Activated CD4-positive, alpha-beta memory T cell treated with anti-CD3 and anti-CD28 coated beads, Interleukin-2, amount 10 ng/mL, durations not matched to agents 7 days and 5 days (primary cell): Measurements from ENCODE around the gene PLCB2. TPM values are rescaled to one million over a fixed set of nuclear protein-coding genes. Genes with fewer than 3 reads are reported as not detected.

ENCODE experiments used
- CTCF ChIA-PET: fragments of 350-600 bp; sonication (Branson Sonifier 250); formaldehyde crosslinking; loops from one replicate; lab custom pipeline; 2021; ENCODE audit warnings: antibody characterized with exemption, inconsistent platforms; lab: Charles Lee
- POLR2A ChIA-PET: fragments of 350-600 bp; sonication (Branson Sonifier 250); formaldehyde crosslinking; loops from one replicate; lab custom pipeline; 2021; ENCODE audit warnings: antibody characterized with exemption; lab: Charles Lee
- DNase-seq: peaks from one replicate; pipeline ENCODE4 v3.0.0-alpha.2; 2020
- H3K27ac Mint-ChIP-seq: one replicate; pipeline ENCODE4 v1.8.0; 2021; ENCODE audit warnings: mild to moderate bottlenecking, mixed read lengths
- H3K27me3 Mint-ChIP-seq: one replicate; pipeline ENCODE4 v1.8.0; 2021; ENCODE audit warnings: mixed read lengths
- H3K36me3 Mint-ChIP-seq: one replicate; pipeline ENCODE4 v1.8.0; 2021; ENCODE audit warnings: low read depth, mixed read lengths
- H3K4me1 Mint-ChIP-seq: one replicate; pipeline ENCODE4 v1.8.0; 2021; ENCODE audit warnings: mixed read lengths
- H3K4me3 Mint-ChIP-seq: one replicate; pipeline ENCODE4 v1.8.0; 2021; ENCODE audit warnings: mild to moderate bottlenecking, mixed read lengths
- H3K9me3 Mint-ChIP-seq: one replicate; pipeline ENCODE4 v1.8.0; 2021; ENCODE audit warnings: mixed read lengths
- total RNA-seq, 2 experiments: library from RNA; stranded (reverse); gene quantifications; one replicate each; pipeline ENCODE4 v1.2.3, GENCODE V29; 2021

The PLCB2 gene
- total RNA-seq, 2 experiments from 2014 or later, result 140 TPM

DNA sequence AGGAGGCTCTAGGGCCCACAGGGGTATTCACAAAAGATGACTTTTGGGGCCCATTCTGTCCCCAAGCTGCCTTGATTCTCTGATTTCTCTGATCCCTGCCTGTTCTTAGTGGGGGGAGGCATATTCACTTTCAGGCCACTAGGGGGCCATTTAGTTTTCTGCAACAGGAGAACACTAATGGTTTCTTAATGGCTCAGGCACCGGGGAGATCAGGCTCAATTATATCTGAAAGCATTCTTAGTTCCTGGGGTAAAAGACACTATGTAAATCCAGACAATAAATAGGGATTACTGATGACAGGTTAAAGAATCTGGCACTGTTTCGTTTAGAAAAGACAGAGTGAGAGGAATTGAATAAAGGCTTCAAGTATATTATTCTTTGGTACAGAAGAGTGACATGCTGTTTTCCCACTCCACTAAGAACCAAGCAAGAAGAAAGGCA is 13.2 kb upstream of the PLCB2 start:
- H3K9me3 Mint-ChIP-seq, result no peaks in the 10 kb centered on the region
- peaks cover 5% of the 10 kb centered on the region for H3K36me3 Mint-ChIP-seq
- no peak overlapping the region for H3K27ac Mint-ChIP-seq
- ChIA-PET CTCF (interaction anchor here (0.8 to 7.5 kb wide), 7 partner anchors 11 to 102 kb away, joined by 3 to 133 read pairs (median 11); partner anchors contain the start of gene PLCB2), POLR2A (interaction anchor here (1.4 to 4.3 kb wide), 2 partner anchors 13 to 36 kb away, joined by 3 to 44 read pairs; partner anchors contain the start of gene PLCB2)
- H3K4me3 Mint-ChIP-seq, result no peak overlapping the region
- peaks cover 24% of the 10 kb centered on the region for H3K4me1 Mint-ChIP-seq
- DNase-seq, result peak; percentile 63
- H3K27me3 Mint-ChIP-seq, result peaks cover 28% of the 10 kb centered on the region

DNA sequence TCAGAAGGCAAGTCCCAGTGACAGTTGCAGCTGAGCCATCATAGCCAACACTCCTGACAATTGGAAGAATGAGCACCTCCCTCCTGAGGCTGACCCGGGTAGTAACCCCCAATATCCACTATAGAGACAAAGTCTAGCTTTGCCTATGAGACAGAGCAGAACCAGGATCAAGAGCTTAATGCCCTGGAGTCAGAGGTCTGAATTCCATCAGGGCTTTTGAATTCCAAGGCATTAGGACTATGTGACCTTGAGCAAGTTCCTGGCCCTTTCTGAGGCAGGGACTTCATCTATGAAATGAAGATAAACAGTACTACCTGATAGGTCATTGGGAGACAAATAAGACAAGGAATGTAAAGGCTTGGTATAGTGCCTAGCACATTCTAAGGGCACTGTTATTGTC is 12.7 kb upstream of the PLCB2 start:
- Mint-ChIP-seq H3K27ac (no peak overlapping the region), H3K9me3 (no peaks in the 10 kb centered on the region), H3K4me1 (peaks cover 23% of the 10 kb centered on the region), H3K4me3 (no peak overlapping the region), H3K27me3 (peaks cover 32% of the 10 kb centered on the region), H3K36me3 (peaks cover 4% of the 10 kb centered on the region)
- no peak for DNase-seq
- POLR2A ChIA-PET, result interaction anchor here (1.2 to 4.3 kb wide), 3 partner anchors 8 to 35 kb away, joined by 3 to 44 read pairs (median 4); partner anchors contain the start of gene PLCB2
- CTCF ChIA-PET, result interaction anchor here (0.9 to 7.5 kb wide), 7 partner anchors 11 to 102 kb away, joined by 3 to 133 read pairs (median 11); partner anchors contain the start of gene PLCB2

GRCh38 chr15:40317580-40317979 is 9.8 kb upstream of the PLCB2 start:
- Mint-ChIP-seq H3K9me3 (no peaks in the 10 kb centered on the region), H3K36me3 (no peaks in the 10 kb centered on the region), H3K27ac (no peak overlapping the region), H3K27me3 (peaks cover 45% of the 10 kb centered on the region), H3K4me3 (no peak overlapping the region), H3K4me1 (peaks cover 15% of the 10 kb centered on the region)
- ChIA-PET POLR2A (no interaction called here), CTCF (interaction anchor here (1.1 to 7.5 kb wide), 4 partner anchors 9 to 39 kb away, joined by 3 to 133 read pairs (median 52); partner anchors contain the start of gene PLCB2)
- DNase-seq, result no peak

GRCh38 chr15:40316931-40317330 is 9.2 kb upstream of the PLCB2 start:
- H3K27me3 Mint-ChIP-seq, result peaks cover 49% of the 10 kb centered on the region
- no peak overlapping the region for H3K4me3 Mint-ChIP-seq
- H3K9me3 Mint-ChIP-seq, result no peaks in the 10 kb centered on the region
- POLR2A ChIA-PET, result interaction anchor here (1.6 kb wide), 1 partner anchor 9 kb away, joined by 5 read pairs; the partner anchor contains the start of gene PLCB2
- peaks cover 10% of the 10 kb centered on the region for H3K4me1 Mint-ChIP-seq
- no peak for DNase-seq
- H3K36me3 Mint-ChIP-seq, result no peaks in the 10 kb centered on the region
- no peak overlapping the region for H3K27ac Mint-ChIP-seq
- CTCF ChIA-PET, result interaction anchor here (0.6 to 7.5 kb wide), 3 partner anchors 8 to 205 kb away, joined by 3 to 133 read pairs (median 4); partner anchors contain the start of gene PLCB2

DNA sequence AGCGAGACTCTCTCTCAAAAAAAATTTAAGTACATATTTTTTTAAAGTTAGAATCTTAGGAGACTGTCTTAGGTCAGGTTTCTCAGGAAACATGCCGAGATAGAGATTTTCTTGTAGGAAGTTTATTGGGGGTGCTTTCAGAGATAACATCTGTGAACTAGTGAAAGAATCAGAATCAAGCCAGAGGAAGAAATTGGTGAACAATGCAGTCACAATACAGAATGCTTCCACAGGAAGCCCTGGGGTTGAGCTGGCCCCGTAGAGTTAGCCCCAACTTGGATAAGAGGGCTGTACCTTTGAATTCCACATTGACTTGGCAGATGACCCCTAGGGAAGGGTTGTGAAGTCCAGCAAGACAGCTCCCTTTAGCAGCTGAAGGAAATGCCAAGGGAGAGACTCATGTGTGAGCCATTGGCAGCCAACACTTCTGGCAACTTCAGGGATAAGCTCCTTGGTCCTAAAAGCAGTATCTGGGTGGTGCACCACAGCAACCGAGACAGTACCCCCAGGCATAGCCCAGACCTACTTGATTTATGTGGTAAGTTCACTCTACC is 7.1 kb upstream of the PLCB2 start:
- ChIA-PET CTCF (interaction anchor here (1.0 to 12.3 kb wide), 3 partner anchors 9 to 36 kb away, joined by 3 to 157 read pairs (median 10); partner anchors contain the start of genes CCDC9B and INAFM2), POLR2A (interaction anchor here (1.0 to 1.3 kb wide), 3 partner anchors 9 to 21 kb away, joined by 3 to 5 read pairs (median 3); no protein-coding TSS in a partner anchor)
- Mint-ChIP-seq H3K9me3 (no peaks in the 10 kb centered on the region), H3K27ac (no peak overlapping the region), H3K4me1 (peaks cover 7% of the 10 kb centered on the region), H3K36me3 (no peaks in the 10 kb centered on the region), H3K4me3 (no peak overlapping the region), H3K27me3 (peaks cover 46% of the 10 kb centered on the region)
- no peak for DNase-seq

DNA sequence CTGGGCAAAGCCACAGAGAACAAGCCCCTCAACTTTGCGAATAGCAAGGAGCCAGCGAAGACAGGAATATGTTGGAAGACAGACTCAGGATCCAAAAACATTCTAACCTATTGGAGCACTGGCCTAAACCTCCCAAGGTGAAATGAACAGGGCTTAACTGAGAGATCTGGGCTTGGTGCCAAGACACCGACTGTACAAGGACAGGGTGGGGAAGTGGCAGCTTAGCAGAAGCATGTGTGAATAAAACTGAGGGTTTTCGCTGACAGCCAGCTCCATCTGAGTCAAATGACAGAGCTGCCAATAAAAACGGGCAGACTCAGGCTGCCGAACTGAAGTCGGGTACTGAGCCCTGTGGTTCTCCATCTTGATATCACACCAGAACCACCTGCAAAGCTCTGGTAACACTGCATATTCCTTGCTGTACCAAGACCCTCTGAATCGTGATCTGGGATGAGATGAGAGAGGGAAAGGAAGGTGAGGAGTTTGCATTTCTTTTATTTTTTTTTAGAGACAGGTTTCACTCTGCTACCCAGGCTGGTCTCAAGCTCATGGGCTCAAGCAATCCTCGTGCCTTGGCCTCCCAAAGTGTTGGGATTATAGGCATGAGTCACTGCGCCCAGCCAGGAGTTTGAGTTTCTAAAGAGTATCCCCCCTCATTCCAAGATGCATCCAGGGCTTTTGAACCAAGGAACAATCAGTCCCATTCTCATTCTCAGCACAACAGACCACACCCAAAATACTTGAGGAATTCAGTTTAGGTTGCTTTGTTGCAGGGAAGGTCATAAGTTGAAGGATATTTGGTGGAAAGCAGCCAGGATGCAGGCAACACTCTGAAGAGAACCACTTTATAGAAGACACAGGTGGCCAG is 6.0 kb upstream of the PLCB2 start:
- no peak overlapping the region for H3K4me3 Mint-ChIP-seq
- H3K27me3 Mint-ChIP-seq, result peaks cover 43% of the 10 kb centered on the region
- H3K27ac Mint-ChIP-seq, result no peak overlapping the region
- CTCF ChIA-PET, result interaction anchor here (2.4 to 12.3 kb wide), 4 partner anchors 10 to 38 kb away, joined by 10 to 262 read pairs (median 108); partner anchors contain the start of genes CCDC9B and INAFM2
- POLR2A ChIA-PET, result interaction anchor here (1.2 kb wide), 1 partner anchor 40 kb away, joined by 3 read pairs; no protein-coding TSS in a partner anchor
- no peaks in the 10 kb centered on the region for H3K9me3 Mint-ChIP-seq
- no peak for DNase-seq
- peaks cover 17% of the 10 kb centered on the region for H3K4me1 Mint-ChIP-seq
- H3K36me3 Mint-ChIP-seq, result no peaks in the 10 kb centered on the region

DNA sequence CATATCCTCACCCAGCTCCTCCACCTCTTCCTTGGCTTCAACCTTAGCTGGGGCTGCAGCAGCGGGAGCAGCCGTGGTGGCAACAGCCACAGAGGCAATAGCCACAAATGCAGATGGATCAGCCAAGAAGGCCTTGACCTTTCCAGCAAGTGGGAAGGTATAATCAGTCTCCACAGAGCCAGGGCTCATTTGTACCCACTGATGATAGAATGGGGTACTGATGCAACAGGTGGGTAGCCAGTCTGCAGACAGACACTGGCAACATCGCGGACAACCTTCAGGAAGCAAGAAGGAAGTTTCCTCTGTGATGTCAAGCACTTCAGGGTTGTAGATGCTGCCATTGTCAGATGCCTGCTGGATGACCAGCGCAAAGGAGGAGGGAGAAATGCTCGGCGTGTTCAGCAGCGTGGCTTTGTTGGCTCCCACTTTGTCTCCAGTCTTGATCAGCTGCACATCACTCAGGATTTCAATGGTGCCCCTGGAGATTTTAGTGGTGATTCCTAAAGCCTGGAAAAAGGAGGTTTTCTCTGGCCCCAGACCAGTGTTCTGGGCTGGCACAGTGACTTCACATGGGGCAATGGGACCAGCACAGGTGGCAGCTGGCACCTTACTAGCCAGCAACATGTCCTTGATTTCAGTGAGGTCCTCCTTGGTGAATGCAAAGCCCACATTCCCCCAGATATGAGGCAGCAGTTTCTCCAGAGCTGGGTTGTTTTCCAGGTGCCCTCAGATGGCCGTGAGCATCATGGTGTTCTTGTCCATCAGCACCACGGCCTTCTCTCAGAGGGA is 4.8 kb upstream of the PLCB2 start:
- ChIA-PET POLR2A (interaction anchor here (1.0 kb wide), 1 partner anchor 32 kb away, joined by 3 read pairs; no protein-coding TSS in a partner anchor), CTCF (interaction anchor here (0.7 to 12.3 kb wide), 5 partner anchors 7 to 195 kb away, joined by 3 to 262 read pairs (median 133); partner anchors contain the start of genes CCDC9B and INAFM2)
- Mint-ChIP-seq H3K27me3 (peaks cover 39% of the 10 kb centered on the region), H3K36me3 (no peaks in the 10 kb centered on the region), H3K9me3 (no peaks in the 10 kb centered on the region), H3K27ac (no peak overlapping the region), H3K4me3 (no peak overlapping the region), H3K4me1 (peaks cover 21% of the 10 kb centered on the region)
- DNase-seq, result no peak

- ChIA-PET POLR2A (interaction anchor here (0.7 to 4.6 kb wide), 4 partner anchors 11 to 93 kb away, joined by 3 to 37 read pairs (median 4); no protein-coding TSS in a partner anchor), CTCF (interaction anchor here (0.7 to 12.3 kb wide), 8 partner anchors 9 to 265 kb away, joined by 3 to 262 read pairs (median 56); partner anchors contain the start of genes ANKRD63, CCDC9B and INAFM2)
Measured at GRCh38 chr15:40310993-40311392, 3.3 kb upstream of the PLCB2 start.

DNA sequence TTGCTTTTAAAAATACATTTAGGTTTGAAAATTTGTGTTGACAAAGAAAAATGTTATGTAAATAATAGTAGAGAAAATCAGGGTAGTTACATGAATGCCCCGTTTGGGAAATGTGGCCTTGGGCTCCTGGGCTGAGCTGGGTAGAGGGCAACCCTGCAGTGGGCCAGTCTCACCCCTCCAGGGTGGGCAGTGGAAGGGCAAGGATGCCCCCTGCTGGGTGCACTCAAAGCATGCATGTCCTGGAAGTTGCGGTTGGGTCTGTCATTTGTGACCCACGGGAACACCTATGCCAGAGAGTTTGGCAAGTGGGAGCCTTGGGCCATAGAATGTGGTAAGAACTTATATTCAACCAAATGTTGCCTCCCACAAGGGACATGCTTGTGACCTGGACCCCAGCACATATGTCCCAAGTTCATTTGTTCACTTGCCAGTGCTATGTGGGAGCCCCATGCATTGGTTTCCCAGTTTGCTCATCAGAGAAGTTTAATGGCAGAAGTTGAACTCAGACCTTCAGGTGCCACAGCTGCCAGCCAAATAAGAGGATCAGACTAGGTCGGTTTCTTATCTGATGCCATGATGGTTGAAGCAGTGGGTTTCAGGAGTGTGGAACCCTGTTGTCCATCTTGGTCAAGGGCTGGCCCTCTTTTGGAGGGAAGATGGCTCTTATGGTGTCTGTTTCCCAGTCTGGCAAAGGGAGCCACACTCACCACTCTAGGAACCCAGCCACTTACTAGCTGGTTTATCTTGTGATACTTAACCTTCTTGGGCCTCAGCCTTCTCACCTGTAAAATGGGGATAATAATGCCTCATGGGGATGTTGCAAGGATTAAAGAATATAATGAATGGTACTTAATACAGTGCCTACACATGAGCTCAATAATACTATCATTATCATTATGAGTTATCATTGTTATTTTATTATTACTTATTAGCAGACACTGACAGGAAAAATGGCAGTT is 2.5 kb upstream of the PLCB2 start:
- peak; percentile 76 for DNase-seq
- CTCF ChIA-PET, result interaction anchor here (0.7 to 12.3 kb wide), 17 partner anchors 9 to 272 kb away, joined by 3 to 262 read pairs (median 5); partner anchors contain the start of genes ANKRD63, CCDC9B and INAFM2
- Mint-ChIP-seq H3K27ac (peak overlapping the region; percentile 97), H3K36me3 (peaks cover 6% of the 10 kb centered on the region), H3K4me1 (peaks cover 36% of the 10 kb centered on the region), H3K9me3 (no peaks in the 10 kb centered on the region), H3K27me3 (peaks cover 19% of the 10 kb centered on the region), H3K4me3 (peak overlapping the region; percentile 60)
- POLR2A ChIA-PET, result interaction anchor here (0.7 to 4.6 kb wide), 10 partner anchors 11 to 93 kb away, joined by 3 to 44 read pairs (median 4); partner anchors contain the start of gene INAFM2

More at GRCh38 chr15:40310993-40311392, 3.3 kb upstream of the PLCB2 start:
- no peak for DNase-seq
- H3K9me3 Mint-ChIP-seq, result no peaks in the 10 kb centered on the region
- peaks cover 6% of the 10 kb centered on the region for H3K36me3 Mint-ChIP-seq
- H3K27me3 Mint-ChIP-seq, result peaks cover 26% of the 10 kb centered on the region
- no peak overlapping the region for H3K27ac Mint-ChIP-seq
- peaks cover 29% of the 10 kb centered on the region for H3K4me1 Mint-ChIP-seq
- H3K4me3 Mint-ChIP-seq, result no peak overlapping the region

- POLR2A ChIA-PET, result interaction anchor here (0.7 to 4.6 kb wide), 15 partner anchors 11 to 270 kb away, joined by 3 to 44 read pairs (median 6); partner anchors contain the start of genes BAHD1, INAFM2, IVD and SRP14
Measured at GRCh38 chr15:40309344-40309862, 1.7 kb upstream of the PLCB2 start.

More at GRCh38 chr15:40309344-40309862, 1.7 kb upstream of the PLCB2 start:
- H3K9me3 Mint-ChIP-seq, result no peaks in the 10 kb centered on the region
- CTCF ChIA-PET, result interaction anchor here (0.7 to 12.3 kb wide), 15 partner anchors 11 to 271 kb away, joined by 3 to 262 read pairs (median 6); partner anchors contain the start of genes ANKRD63, CCDC9B and INAFM2
- peaks cover 14% of the 10 kb centered on the region for H3K27me3 Mint-ChIP-seq
- peak overlapping the region; percentile 97 for H3K4me3 Mint-ChIP-seq
- peak overlapping the region; percentile 97 for H3K27ac Mint-ChIP-seq
- H3K4me1 Mint-ChIP-seq, result peaks cover 42% of the 10 kb centered on the region
- peaks cover 11% of the 10 kb centered on the region for H3K36me3 Mint-ChIP-seq
- no peak for DNase-seq
